ENCODE measurements around the gene PDK2.
"Not testable (repeated sequence)": the region's sequence is repeated elsewhere in the genome, so short reads cannot be mapped to it uniquely, and the experiment has no call there.

The PDK2 gene

DNA sequence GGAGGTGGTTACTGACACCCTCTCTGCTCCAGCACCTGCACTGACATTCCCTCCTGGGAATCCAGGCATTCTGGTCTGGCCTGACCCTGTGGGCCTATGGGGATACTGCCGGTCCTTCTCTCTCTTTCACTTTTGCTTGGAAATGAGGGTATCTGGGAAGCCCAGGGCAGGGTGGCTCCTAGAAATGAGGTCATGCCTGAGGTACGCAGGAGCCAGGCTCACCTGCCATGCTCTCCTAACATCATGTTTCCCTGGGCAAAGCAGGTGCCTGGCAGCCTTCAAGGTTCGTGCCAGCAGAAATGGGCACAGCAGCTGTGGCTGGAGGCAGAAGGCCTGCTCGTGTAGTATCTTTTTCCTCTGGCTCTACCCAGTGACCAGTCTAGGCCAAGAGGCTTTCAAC is 35.9 kb upstream of the PDK2 start:
- DNase-seq: no peak

DNA sequence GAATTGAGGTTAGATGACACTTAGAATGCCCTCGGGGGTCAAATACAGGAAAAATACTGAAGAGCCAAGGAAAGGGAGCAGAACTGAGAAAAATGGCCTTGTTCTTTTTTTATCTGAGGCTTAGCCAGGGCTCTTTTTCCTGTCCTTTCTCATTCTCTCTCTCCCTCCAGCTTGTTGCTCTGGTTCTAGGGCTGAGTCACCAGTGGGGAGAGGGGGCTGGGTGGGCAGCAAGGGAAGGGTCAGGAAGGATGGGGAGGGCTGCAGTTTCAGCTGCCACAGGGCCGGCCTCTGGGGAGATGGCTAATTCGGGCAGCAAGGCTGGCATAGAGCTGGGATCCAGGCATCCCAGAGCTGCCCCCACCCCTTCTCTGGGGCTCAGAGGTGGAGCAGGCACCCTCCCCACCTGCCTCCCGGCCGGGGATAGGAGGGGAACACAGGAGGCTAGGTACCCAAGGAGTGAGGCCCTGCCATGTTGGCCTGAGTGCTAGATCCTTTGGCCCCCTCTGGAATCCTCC is 35.3 kb upstream of the PDK2 start:
- no peak for DNase-seq

DNA sequence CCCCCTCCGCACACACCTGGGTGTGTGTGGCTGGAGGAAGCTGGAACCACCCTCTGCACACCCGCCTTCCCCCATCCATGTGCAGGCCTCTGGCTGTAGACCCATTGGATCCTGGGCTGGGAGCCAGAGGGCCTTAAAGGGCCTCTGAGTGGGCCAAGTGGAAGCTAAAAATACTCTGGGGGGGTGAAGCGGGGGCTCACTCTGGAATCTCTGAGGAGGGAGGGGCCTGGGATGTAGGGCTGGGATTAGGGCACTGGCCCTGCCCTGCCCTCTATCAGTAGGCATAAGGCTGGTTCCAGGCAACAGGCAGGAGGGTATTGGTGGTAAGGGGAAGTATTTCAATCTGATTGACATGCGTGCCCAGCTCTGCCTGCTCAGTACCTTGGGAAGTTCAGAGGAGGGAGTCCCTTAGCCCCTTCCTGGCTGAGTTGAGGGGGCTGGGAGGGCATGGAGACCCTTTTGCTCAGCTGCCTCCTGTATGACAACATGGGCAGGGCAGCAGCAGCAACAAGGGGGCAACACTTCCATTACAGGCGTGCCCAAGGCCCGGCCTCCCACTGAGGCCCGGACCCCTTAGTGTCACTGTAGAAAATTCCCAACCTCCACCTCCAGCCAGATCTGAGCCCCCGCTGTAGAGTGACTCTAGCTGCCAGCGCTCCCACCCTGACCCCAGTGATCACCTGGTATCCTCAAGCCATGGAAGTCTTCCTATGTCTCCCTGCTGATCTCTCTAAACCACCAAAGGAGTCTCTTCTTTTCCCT is 34.0 kb upstream of the PDK2 start:
- DNase-seq: peak; percentile 55

DNA sequence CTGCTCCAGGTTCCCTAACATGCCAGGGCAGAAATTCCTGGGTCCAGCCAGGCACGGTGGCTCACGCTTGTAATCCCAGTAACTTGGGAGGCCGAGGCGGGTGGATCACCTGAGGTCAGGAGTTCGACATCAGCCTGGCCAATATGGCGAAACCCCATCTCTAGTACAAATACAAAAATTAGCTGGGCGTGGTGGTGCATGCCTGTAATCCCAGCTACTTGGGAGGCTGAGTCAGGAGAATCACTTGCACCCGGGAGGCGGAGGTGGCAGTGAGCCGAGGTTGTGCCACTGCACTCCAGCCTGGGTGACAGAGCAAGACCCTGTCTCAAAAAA is 33.5 kb upstream of the PDK2 start:
- DNase-seq: not testable (repeated sequence)

DNA sequence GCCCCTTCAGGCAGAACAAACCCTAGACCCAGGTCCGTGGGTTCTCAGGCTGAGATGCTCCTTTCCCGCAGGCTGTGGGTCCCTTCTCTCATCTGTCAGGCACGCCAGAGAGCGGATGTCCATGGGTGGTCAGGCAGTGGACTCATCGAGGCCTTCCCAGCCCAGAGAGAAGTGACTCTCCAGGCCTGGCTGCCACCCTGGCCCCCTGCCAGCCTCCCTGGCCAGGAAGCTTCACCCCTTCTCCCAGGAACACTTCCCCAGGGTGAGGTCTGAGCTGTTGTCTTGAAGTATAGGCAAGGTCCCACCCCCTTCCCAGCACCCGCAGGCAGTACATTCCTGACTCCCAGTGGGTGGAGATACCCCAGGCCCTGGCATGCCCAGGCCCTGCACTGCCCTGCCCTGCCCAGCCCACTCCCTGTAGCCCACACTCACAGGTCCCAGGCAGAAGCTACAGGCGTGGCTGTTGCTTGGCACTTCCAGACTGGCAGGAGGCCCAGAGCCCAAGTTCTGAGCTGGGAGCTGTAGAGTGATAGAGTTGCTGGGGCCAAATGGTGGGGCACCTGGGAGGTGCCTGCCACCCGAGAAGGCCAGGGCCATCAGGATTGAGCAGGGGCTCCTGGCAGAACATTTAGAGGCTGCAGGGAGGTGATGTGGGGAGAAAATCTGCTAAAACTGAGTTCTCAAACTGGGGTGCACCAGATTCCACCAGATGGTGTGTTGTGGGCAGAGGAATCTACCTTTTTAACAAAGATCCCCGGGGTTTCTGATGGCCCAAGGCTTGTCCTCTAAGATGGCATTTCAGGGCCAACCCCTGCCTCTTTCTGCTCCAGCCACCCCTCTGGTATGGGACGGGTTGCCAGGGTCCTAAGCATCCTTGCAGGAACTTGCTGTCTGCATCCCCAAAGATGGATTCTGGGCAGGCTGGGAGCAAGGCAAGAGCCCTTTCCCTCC is 32.6 kb upstream of the PDK2 start:
- DNase-seq: peak; percentile 68

DNA sequence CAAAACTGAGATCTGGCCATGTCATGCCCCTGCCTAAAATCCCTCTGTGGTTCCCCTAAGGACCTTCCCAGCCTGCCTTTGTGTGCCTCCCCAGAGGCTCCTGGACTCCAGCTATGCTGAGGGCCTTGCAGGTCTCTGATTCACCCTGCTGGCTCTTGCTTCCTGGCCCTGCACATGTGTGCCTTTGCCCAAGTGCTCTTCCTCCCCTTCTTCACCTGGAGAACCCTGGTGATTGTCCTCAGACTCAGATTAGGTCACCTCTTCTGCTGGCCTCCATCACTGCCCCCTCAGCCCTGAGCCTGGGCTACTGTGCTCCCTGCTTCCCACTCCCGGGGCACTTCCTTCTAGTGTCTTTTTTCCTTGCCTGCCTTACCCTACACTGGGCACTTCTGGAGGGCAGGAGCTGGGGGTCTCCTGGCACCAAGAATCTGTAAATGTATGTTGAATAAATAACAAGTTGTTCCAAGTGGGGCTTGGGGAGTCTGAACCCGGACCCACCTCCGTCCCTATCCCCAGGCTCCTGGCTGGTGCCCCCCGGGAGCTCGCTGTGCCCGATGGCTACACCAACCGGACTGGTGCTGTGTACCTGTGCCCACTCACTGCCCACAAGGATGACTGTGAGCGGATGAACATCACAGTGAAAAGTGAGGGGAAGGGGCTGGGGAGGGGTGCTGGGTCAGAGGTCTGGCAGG is 31.4 kb upstream of the PDK2 start:
- DNase-seq: no peak

DNA sequence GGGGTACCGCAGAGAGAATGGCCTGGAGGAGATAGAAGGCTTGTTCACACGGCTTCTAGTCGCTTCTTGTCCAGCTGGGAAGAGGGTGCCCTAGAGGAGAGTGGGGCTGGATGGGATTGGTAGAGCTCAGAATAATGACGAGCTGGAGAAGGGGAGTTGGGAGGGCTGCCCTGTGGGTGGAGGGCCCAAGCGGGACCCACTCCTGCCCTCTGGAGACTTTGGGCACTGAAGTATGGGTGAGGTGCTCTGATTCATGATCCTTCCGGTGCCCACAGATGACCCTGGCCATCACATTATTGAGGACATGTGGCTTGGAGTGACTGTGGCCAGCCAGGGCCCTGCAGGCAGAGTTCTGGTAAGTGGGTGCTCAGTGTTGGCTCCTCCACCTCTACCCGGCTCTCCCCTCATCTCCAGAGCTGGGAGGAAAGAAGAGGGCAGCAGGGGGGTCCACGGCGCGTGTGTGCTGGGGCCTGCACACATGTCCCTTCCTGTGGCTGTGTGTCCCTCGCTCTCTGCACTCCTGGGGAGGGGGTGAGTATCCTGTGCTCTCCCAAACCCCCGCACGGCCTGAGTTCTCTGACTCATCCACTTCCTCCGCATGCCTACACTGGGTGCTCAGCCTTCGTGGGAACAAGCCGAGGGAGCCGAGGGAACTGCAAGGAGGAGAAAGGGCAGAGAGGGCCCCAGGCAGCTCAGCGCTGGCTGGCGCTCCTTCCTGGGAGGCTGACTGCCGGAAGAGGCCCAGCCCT is 30.7 kb upstream of the PDK2 start:
- DNase-seq: no peak

DNA sequence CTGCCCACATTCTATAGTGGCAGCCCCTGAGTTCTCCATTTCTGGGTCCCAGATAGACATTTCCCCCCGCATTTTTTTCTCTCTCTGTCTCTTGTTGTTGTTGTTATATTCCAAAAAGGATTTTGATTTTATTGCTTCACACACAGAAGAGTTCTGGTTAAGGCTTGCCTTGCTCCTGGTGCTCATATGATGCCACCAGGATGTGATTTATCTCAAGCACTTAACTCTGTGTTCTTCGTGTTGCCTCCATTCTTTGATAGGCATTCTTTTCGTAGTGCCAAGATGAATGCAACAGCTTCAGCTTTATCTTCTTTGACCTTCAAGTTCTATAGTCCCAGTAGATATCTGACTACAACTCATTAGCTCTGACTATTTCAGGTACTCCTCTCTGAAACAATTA is 30.1 kb upstream of the PDK2 start:
- DNase-seq: no peak

DNA sequence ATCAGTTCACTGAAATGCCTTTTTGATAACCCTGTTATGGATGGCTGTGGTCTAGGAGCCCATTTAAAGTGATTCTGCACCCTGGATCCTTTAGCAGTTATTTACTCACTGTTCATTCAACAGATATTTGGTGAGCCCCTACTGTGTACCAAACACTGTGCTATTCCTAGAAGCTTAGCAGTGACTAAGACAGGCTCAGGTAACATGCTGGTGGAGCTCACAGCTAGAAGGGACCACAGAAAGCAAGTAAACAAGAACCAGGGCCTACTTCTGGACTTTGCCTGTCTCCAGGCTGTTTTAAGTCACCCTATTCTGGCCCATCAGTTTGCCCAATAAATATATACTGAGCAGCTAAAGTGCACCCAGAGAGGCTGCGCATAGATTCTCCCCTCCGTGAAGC is 28.2 kb upstream of the PDK2 start:
- no peak for DNase-seq

DNA sequence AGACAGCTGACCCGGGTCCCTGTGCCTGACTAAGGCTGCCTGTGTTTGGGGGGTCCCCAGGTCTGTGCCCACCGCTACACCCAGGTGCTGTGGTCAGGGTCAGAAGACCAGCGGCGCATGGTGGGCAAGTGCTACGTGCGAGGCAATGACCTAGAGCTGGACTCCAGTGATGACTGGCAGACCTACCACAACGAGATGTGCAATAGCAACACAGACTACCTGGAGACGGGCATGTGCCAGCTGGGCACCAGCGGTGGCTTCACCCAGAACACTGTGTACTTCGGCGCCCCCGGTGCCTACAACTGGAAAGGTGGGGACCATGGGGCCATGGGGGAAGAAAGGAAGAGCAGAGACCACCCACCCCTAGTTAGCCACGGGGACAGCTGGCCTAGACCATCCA is 27.2 kb upstream of the PDK2 start:
- no peak for DNase-seq

DNA sequence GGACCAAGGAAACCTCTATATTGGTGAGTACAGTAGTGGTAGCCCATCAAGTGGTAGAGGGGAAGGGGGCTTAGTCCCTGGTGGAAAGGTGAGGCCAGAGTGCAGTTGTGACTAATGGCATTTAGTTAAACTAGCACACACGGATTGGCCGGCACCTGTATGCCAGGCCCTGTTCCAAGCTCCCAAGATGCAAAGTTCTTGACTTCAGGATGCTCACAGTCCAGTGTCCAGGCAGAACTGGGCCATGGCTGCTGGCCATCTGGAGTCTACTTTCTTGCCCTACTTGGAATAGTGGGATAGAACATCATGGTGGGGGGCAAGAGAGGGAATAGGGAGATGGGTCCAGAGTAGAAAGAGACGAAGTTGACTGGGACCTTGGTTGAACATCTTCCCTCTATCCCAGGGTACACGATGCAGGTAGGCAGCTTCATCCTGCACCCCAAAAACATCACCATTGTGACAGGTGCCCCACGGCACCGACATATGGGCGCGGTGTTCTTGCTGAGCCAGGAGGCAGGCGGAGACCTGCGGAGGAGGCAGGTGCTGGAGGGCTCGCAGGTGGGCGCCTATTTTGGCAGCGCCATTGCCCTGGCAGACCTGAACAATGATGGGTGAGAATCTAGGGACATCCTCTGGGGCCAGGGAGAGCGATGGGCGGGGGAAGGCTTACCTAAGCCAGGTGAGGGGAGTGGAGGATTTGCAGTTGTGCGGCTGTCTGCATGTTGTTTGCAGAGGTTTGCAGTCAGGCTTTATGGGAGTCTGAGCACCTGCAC is 24.1 kb upstream of the PDK2 start:
- no peak for DNase-seq

DNA sequence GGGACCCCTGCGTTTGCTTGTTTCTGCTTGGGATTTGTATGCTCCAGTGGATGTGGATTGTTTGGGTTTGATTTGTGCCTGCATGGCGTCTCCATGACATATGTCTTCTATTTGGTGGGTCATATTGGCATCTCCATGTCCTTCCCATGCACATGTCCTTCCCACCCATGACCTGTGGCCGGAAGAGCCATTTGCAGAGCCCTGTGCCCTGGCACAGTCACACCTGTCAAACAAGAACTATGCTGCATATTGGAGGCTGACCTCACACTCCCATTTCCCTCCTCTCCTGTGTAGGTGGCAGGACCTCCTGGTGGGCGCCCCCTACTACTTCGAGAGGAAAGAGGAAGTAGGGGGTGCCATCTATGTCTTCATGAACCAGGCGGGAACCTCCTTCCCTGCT is 23.5 kb upstream of the PDK2 start:
- DNase-seq: no peak

DNA sequence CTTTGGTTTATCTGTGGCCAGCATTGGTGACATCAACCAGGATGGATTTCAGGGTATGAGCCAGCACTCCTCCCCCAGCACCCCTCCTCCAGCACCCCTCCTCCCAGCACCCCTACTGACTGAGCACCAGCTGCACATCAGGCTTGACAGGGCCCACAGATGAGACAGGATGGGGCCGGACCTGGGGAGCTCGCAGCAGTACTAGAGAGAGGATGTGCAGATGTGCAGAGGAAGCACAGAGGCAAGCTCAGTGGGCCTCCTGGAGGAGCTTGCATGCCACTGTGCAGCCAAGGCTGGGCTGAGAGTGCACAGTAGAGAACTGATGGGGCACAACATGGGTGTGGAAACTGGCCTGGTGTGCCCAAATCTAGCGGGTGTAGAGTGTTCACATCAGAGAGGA is 23.0 kb upstream of the PDK2 start:
- no peak for DNase-seq

DNA sequence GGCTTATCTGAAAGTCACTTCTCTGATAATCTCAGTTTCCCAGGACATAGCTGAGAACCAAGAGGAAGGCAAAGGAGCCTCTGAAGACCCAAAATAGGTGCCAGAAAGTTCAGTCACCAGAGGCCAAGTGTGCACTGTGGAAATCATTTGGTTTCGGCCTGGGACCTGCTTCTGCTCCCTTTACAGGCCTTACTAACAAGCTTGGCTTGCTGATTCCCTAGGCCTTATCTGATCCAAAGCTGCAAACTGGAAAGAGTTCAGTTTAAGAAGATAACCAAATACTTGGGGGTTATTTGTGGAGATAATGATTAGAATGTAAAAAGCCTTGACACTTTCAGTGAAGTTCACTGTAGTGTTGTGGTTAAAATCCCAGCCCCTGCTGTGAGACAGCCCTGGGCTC is 22.2 kb upstream of the PDK2 start:
- no peak for DNase-seq

DNA sequence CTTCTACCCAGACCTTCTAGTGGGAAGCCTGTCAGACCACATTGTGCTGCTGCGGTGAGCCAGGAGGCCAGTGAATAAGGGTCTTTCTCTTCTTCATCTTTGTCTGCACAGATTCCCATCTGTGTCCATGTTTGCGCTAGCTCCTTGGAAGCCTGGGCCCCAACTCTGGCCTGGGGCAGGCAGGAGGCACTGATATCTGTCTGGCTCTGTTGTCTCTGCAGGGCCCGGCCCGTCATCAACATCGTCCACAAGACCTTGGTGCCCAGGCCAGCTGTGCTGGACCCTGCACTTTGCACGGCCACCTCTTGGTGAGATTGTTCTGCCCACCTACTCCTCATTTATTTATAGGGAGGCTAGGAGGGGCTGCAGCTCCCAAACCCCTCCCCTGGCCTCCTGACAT is 20.9 kb upstream of the PDK2 start:
- DNase-seq: no peak

DNA sequence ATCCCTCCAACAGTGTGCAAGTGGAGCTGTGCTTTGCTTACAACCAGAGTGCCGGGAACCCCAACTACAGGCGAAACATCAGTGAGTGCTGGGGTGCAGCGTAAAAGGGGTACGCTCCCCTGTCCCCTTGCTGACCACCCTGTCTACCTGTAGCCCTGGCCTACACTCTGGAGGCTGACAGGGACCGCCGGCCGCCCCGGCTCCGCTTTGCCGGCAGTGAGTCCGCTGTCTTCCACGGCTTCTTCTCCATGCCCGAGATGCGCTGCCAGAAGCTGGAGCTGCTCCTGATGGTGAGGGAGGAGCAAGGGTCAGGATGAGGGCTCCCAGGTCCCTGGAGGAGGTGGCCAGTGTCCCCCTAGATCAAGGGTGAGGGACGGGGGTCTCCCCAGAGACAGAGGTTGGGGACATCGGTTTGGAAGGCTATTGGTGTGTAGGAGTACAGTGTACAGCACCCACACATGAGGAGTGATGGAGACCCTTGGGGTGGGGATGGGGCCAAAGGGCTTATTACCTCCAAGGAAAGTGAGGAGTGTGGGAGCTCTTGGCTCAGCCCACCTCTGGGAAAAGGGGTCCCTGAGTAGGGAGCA is 19.6 kb upstream of the PDK2 start:
- DNase-seq: no peak

DNA sequence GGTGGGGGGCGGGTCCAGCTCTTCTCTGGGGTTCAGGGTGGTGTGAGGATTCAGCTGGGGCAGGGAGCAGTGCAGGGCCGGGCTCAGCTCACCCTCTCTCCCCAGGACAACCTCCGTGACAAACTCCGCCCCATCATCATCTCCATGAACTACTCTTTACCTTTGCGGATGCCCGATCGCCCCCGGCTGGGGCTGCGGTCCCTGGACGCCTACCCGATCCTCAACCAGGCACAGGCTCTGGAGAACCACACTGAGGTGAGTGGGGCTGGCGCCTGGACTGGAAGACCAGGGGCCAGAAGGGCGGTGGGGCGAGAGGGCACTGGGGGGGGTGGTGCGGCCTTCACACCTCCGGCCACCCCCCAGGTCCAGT is 18.9 kb upstream of the PDK2 start:
- no peak for DNase-seq

DNA sequence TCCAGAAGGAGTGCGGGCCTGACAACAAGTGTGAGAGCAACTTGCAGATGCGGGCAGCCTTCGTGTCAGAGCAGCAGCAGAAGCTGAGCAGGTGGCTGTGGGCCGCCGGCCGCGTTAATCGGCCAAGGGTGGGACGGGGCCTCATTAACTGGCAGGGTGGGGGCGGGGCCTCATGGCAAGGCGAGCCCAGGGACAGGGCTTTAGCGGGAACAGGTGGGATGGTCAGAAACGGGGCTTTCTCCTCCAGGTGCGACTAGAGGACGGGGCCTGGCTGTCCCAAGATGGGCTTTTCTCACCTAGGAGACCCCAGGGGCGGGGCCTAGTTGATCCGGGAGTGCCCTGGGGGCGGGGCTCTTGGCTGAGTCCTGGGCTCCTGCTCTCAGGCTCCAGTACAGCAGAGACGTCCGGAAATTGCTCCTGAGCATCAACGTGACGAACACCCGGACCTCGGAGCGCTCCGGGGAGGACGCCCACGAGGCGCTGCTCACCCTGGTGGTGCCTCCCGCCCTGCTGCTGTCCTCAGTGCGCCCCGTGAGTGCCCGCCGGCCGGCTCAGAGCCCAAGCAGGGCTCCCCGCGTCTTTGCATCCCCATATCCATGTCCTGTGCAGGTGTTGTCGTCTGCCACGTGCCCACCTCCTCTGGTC is 18.4 kb upstream of the PDK2 start:
- no peak for DNase-seq

DNA sequence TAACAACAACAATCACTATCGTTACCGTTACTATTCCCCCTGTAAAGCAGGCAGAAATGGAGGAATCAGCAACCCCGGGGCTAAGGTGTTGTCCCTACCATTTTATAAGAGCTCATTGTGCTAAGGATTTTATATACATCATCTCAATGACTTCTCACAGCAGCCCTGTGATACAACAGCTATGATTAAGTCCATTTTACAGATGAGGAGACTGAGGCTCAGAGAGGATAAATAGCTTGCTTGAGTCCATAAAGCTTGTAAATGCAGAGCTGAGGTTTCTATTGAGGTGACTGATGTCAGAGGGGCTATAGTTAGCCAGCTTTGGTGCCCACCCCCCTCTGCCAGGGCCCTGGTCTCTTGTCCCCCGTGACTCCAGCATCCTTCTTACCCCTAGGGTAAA is 16.7 kb upstream of the PDK2 start:
- no peak for DNase-seq

DNA sequence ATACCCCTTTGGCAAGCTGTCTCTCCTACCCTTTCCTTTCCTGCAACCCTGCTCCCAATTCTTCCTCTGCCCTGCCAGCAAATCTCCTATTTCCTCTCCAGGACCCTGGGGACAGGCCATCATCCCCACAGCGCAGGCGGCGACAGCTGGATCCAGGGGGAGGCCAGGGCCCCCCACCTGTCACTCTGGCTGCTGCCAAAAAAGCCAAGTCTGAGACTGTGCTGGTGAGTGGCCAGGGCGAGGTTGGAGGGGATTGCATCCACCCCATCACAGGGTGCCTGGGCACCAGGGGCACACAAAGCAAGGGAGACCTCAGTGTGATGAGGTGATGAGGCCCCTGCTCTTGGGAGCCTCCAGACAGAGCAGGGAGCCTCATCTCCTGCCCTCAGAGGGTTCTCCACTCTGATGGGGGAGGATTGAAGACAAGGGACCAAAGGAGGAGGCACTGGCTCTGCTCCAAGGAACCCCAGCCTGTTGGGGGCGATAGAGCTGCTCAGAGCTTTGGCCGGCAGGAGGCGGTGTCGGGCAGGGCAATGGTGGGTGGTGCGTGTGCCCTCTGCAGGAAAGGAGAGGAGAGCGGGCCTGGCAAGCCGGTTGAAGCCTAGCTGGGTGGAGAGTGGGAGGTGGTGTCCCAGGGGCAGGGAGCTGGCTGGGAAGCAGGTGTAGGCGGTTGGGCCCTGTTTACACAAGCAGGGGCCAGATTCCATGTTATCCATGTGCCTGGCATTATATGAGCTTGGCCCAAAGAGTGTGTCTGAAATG is 15.6 kb upstream of the PDK2 start:
- no peak for DNase-seq
